HG03521 (cell line): ENCODE data around the gene NOS3.

Source experiments
- ATAC-seq: cut with Tn5 transposase; IDR thresholded peaks from one replicate; pipeline ENCODE4 v1.9.1; 2021; ENCODE audit warnings: mild to moderate bottlenecking, moderate library complexity; ENCODE audit not compliant: unreplicated experiment

NOS3 gene

GRCh38 chr7:150977382-150978125, 13.3 kb upstream of the NOS3 start:
- no peak for ATAC-seq

GRCh38 chr7:150978126-150978789, 12.6 kb upstream of the NOS3 start, which contains the start of gene KCNH2:
KCNH2 (minus strand) TSS chr7:150978321; CDS start chr7:150977913, 408 bp downstream.
- ATAC-seq = no peak

- ATAC-seq = no peak
Measured at GRCh38 chr7:150979713-150980390, 11.0 kb upstream of the NOS3 start.

GRCh38 chr7:150980663-150981062, 10.2 kb upstream of the NOS3 start:
- no peak for ATAC-seq

GRCh38 chr7:150981644-150982043, 9.2 kb upstream of the NOS3 start:
- no peak for ATAC-seq

- ATAC-seq = no peak
Measured at GRCh38 chr7:150982351-150982750, 8.5 kb upstream of the NOS3 start.

GRCh38 chr7:150983893-150984368, 6.9 kb upstream of the NOS3 start:
- no peak for ATAC-seq

- no peak for ATAC-seq
Measured at GRCh38 chr7:150986099-150986512, 4.7 kb upstream of the NOS3 start.

GRCh38 chr7:150986556-150986955, 4.3 kb upstream of the NOS3 start:
- no peak for ATAC-seq

GRCh38 chr7:150988230-150989226, 2.3 kb upstream of the NOS3 start:
- ATAC-seq = no peak

GRCh38 chr7:150989456-150989855, 1.4 kb upstream of the NOS3 start:
- ATAC-seq = no peak

GRCh38 chr7:150992051-150992640, 1.3 kb downstream of the NOS3 start:
- no peak for ATAC-seq

GRCh38 chr7:150992833-150993302, 2.1 kb downstream of the NOS3 start:
- no peak for ATAC-seq

- ATAC-seq = no peak
Measured at GRCh38 chr7:150993511-150993910, 2.7 kb downstream of the NOS3 start.

- ATAC-seq = no peak
Measured at GRCh38 chr7:150994141-150994837, 3.5 kb downstream of the NOS3 start.

- ATAC-seq = no peak
Measured at GRCh38 chr7:150994838-150995510, 4.2 kb downstream of the NOS3 start.

GRCh38 chr7:150996376-150997074, 5.7 kb downstream of the NOS3 start:
- ATAC-seq = no peak

GRCh38 chr7:150997075-150997511, 6.3 kb downstream of the NOS3 start:
- no peak for ATAC-seq
